ENCODE results near the gene ZBTB16. TPM values are rescaled to one million over a fixed set of nuclear protein-coding genes. Genes with fewer than 3 reads are reported as not detected.

Gene ZBTB16
- total and polyA plus RNA-seq, 11 donors: 15.3 to 130 (median 62.8) TPM

GRCh38 chr11:114061681-114062049 is 2.2 kb downstream of the ZBTB16 start:
- intact Hi-C loops (cut with DNase I): loop anchor here (2.0 to 10.0 kb wide), 10 partner anchors 15 to 121 kb away; no protein-coding TSS in a partner anchor

GRCh38 chr11:114062272-114062671 is 2.8 kb downstream of the ZBTB16 start:
- H3K4me1 ChIP-seq: peaks cover 14 to 79% (median 73%) of the 10 kb centered on the region in 12 donors
- H3K27ac ChIP-seq: peak overlapping the region in 11 of 12 donors; percentile 79 to 100 (median 98)
- intact Hi-C loops (cut with DNase I): loop anchor here in 9 of 10 donors (5.0 to 10.0 kb wide), 7 partner anchors 45 to 120 kb away; no protein-coding TSS in a partner anchor
- H3K36me3 ChIP-seq: peaks cover 5 to 48% (median 35%) of the 10 kb centered on the region in 9 donors
- 85 to 97% (median 94%) methylated on average over 9 of the region's 9 CpGs for WGBS, 4 donors
- DNase-seq: no peak
- peaks cover 0 to 11% (median 0%) of the 10 kb centered on the region in 9 donors for H3K27me3 ChIP-seq
- TF ChIP-seq CTCF (IDR thresholded peaks at IDR 0.05): no peak
- TF ChIP-seq POLR2A (IDR thresholded peaks at IDR 0.05): no peak
- ATAC-seq: no peak
- H3K4me3 ChIP-seq: peak overlapping the region in 7 of 12 donors; percentile 60 to 99 (median 78)
- H3K9me3 ChIP-seq: no peaks in the 10 kb centered on the region

More at GRCh38 chr11:114061681-114062049, 2.2 kb downstream of the ZBTB16 start:
- Histone ChIP-seq H3K4me3 (peak overlapping the region; percentile 60 to 99 (median 80)), H3K27me3 (peaks cover 0 to 13% (median 0%) of the 10 kb centered on the region in 9 donors), H3K36me3 (peaks cover 5 to 42% (median 29%) of the 10 kb centered on the region in 9 donors), H3K9me3 (no peaks in the 10 kb centered on the region), H3K4me1 (peaks cover 14 to 79% (median 70%) of the 10 kb centered on the region in 12 donors), H3K27ac (peak overlapping the region; percentile 79 to 100 (median 98))
- ATAC-seq (peak in 3 of 4 donors; percentile 5 to 7 (median 6)), DNase-seq (peak in 2 of 5 donors; percentile 48 to 69)
- TF ChIP-seq CTCF (IDR thresholded peaks at IDR 0.05): no peak
- TF ChIP-seq POLR2A (IDR thresholded peaks at IDR 0.05): peak in 1 of 2 donors; percentile 1
- 19 to 34% (median 26%) methylated on average over 4 to 7 of the region's 7 CpGs for WGBS, 4 donors

- no peaks in the 10 kb centered on the region for H3K9me3 ChIP-seq
- peak in 2 of 5 donors; percentile 59 to 66 for DNase-seq
- intact Hi-C loops (cut with DNase I): loop anchor here in 9 of 10 donors (5.0 to 10.0 kb wide), 7 partner anchors 44 to 119 kb away; no protein-coding TSS in a partner anchor
- peaks cover 5 to 56% (median 39%) of the 10 kb centered on the region in 9 donors for H3K36me3 ChIP-seq
- peak overlapping the region in 7 of 12 donors; percentile 46 to 100 (median 98) for H3K27ac ChIP-seq
- H3K4me3 ChIP-seq: peak overlapping the region in 2 of 12 donors; percentile 76 to 99
- no peak for ATAC-seq
- H3K4me1 ChIP-seq: peaks cover 17 to 80% (median 73%) of the 10 kb centered on the region in 12 donors
- H3K27me3 ChIP-seq: peaks cover 0 to under 1% (median 0%) of the 10 kb centered on the region in 9 donors
- 93 to 96% (median 94%) methylated on average over 26 of the region's 26 CpGs for WGBS, 4 donors
- TF ChIP-seq POLR2A (IDR thresholded peaks at IDR 0.05) (no peak), CTCF (IDR thresholded peaks at IDR 0.05) (no peak)
Measured at GRCh38 chr11:114063149-114063828, 3.8 kb downstream of the ZBTB16 start.

GRCh38 chr11:114063829-114064201 is 4.3 kb downstream of the ZBTB16 start:
- Histone ChIP-seq H3K4me3 (peak overlapping the region in 4 of 12 donors; percentile 25 to 99 (median 54)), H3K27ac (peak overlapping the region in 5 of 12 donors; percentile 11 to 100 (median 44)), H3K9me3 (no peaks in the 10 kb centered on the region), H3K27me3 (no peaks in the 10 kb centered on the region), H3K4me1 (peaks cover 19 to 80% (median 73%) of the 10 kb centered on the region in 12 donors), H3K36me3 (peaks cover 5 to 59% (median 44%) of the 10 kb centered on the region in 9 donors)
- ATAC-seq: no peak
- DNase-seq: no peak
- intact Hi-C loops (cut with DNase I): loop anchor here in 9 of 10 donors (5.0 to 10.0 kb wide), 7 partner anchors 43 to 118 kb away; no protein-coding TSS in a partner anchor
- WGBS, 4 donors: 94 to 99% (median 95%) methylated on average over 6 to 8 of the region's 8 CpGs
- no peak for TF ChIP-seq POLR2A (IDR thresholded peaks at IDR 0.05)
- TF ChIP-seq CTCF (IDR thresholded peaks at IDR 0.05): no peak

All from heart left ventricle (tissue), 16 donors.